HepG2 (cell line): ENCODE results near the gene MC2R. TPM values are rescaled to one million over a fixed set of nuclear protein-coding genes. Genes with fewer than 3 reads are reported as not detected.

Experiments
- ATAC-seq: fragments of 200-7000 bp; cut with Tn5 transposase; 3 replicates; pipeline ENCODE4 v1.9.1; 2020; ENCODE audit warnings: mild to moderate bottlenecking, moderate library complexity
- BruUV-seq: library from RNA; stranded (reverse); fragments of 400-500 nt; replicated peaks from 2 replicates; lab custom pipeline; 2021; lab: Mats Ljungman, UMichigan
- CTCF ChIA-PET: fragments of 300-600 bp; formaldehyde crosslinking; extraction: SDS; loops from one replicate; lab custom pipeline; 2021; ENCODE audit warnings: low total read pairs, inconsistent platforms, low intra/inter-chr PET ratio; lab: Yijun Ruan, JAX
- POLR2A ChIA-PET: fragments of 350-600 bp; sonication (Branson Sonifier 250); formaldehyde crosslinking; loops from one replicate; lab custom pipeline; 2020; ENCODE audit warnings: antibody characterized with exemption, inconsistent platforms; lab: Yijun Ruan, JAX
- DNase-seq: peaks from one replicate; pipeline ENCODE4 v3.0.0-alpha.2; 2015; ENCODE audit warnings: low spot score
- FAIRE-seq: peaks from 3 replicates; lab custom pipeline; 2011; peaks lifted over from hg19 to GRCh38; lab: Jason Lieb, UNC
- H2AFZ ChIP-seq: one replicate; pipeline ENCODE4 v1.6.1; 2011; ENCODE audit warnings: low read length, inconsistent platforms
- H3K27ac ChIP-seq: fragments of 300-600 bp; 3 replicates; pipeline ENCODE4 v1.8.0; 2011; ENCODE audit warnings: mixed run types, mild to moderate bottlenecking, mixed read lengths, low read length, inconsistent platforms; ENCODE audit not compliant: insufficient read depth; ENCODE audit errors: extremely low read length
- H3K27me3 ChIP-seq, 2 experiments: fragments of 200-600 bp in 1 of 2; 2 replicates in 1 of 2; 3 replicates in 1 of 2; pipeline versions ENCODE4 v1.6.0 to v1.8.0; 2011; ENCODE audit warnings: low read length in 2 of 2, mild to moderate bottlenecking in 2 of 2, moderate library complexity in 2 of 2, inconsistent platforms in 1 of 2; ENCODE audit not compliant: insufficient read depth in 2 of 2, control insufficient read depth in 1 of 2
- H3K36me3 ChIP-seq, 2 experiments: fragments of 200-600 bp in 1 of 2; replicated peaks in 1 of 2; 2 replicates in 1 of 2; 3 replicates in 1 of 2; pipeline versions ENCODE4 v1.5.1 to v1.8.0; 2011; ENCODE audit warnings: low read length in 2 of 2, inconsistent platforms in 1 of 2; ENCODE audit not compliant: insufficient read depth in 2 of 2, control insufficient read depth in 1 of 2
- H3K4me1 ChIP-seq: 2 replicates; pipeline ENCODE4 v1.5.1; 2012; ENCODE audit warnings: low read length, inconsistent platforms; ENCODE audit not compliant: insufficient read depth
- H3K4me2 ChIP-seq: 2 replicates; pipeline ENCODE4 v1.6.0; 2011; ENCODE audit warnings: low read depth, low read length, inconsistent platforms
- H3K4me3 ChIP-seq, 3 experiments: fragments of 200-600 bp in 1 of 3; sonication (generic), shearing (Covaris generic) in 1 of 3; replicated peaks in 1 of 3; 2 replicates each; pipeline ENCODE4 v1.5.1; 2011 to 2016; ENCODE audit warnings: low read length in 3 of 3, inconsistent platforms in 2 of 3, low read depth in 2 of 3, mild to moderate bottlenecking in 2 of 3, control low read depth in 1 of 3, mixed read lengths in 1 of 3; ENCODE audit not compliant: insufficient read depth in 1 of 3
- H3K79me2 ChIP-seq: one replicate; pipeline ENCODE4 v1.6.1; 2011; ENCODE audit warnings: low read length, inconsistent platforms; ENCODE audit not compliant: insufficient read depth
- H3K9ac ChIP-seq: 2 replicates; pipeline ENCODE4 v1.6.0; 2011; ENCODE audit warnings: mild to moderate bottlenecking, low read depth, low read length, inconsistent platforms; ENCODE audit not compliant: insufficient read depth
- H3K9me3 ChIP-seq: 2 replicates; pipeline ENCODE4 v1.5.1; 2012; ENCODE audit warnings: mild to moderate bottlenecking, low read length
- H4K20me1 ChIP-seq: 2 replicates; pipeline ENCODE4 v1.6.0; 2011; ENCODE audit warnings: inconsistent platforms, mild to moderate bottlenecking, low read length, moderate library complexity; ENCODE audit not compliant: insufficient read depth
- ADNP ChIP-seq: sonication (generic); formaldehyde crosslinking; IDR thresholded peaks from 2 replicates; pipeline ENCODE4 v1.4.0; 2020; ENCODE audit warnings: missing genetic modification reagents
- ATM ChIP-seq: fragments of 450-650 bp; IDR thresholded peaks from 2 replicates; pipeline ENCODE4 v1.7.1; 2017; ENCODE audit warnings: mild to moderate bottlenecking, borderline replicate concordance
- ERF ChIP-seq: IDR thresholded peaks from 2 replicates; pipeline ENCODE4 v1.6.1; 2018; ENCODE audit warnings: missing biosample characterization, missing genetic modification reagents
- FOXA1 ChIP-seq, 2 experiments: fragments of 450-650 bp in 1 of 2; sonication (generic) in 1 of 2; formaldehyde crosslinking in 1 of 2; IDR thresholded peaks; 2 replicates each; pipeline versions ENCODE4 v1.4.0 to v1.6.1; 2016 to 2020; ENCODE audit warnings: missing genetic modification reagents in 1 of 2
- FOXA3 ChIP-seq: IDR thresholded peaks from 2 replicates; pipeline ENCODE4 v1.6.1; 2016; ENCODE audit warnings: missing genetic modification reagents, missing compliant biosample characterization
- RXRA ChIP-seq: sonication (generic); formaldehyde crosslinking; IDR thresholded peaks from 2 replicates; pipeline ENCODE4 v1.5.1; 2020; ENCODE audit warnings: missing genetic modification reagents
- ZNF30 ChIP-seq: sonication (generic); formaldehyde crosslinking; IDR thresholded peaks from 2 replicates; pipeline ENCODE4 v1.5.0; 2020; ENCODE audit warnings: mild to moderate bottlenecking, missing genetic modification reagents
- ZNF562 ChIP-seq: sonication (generic); formaldehyde crosslinking; IDR thresholded peaks from 2 replicates; pipeline ENCODE4 v1.8.0; 2022; ENCODE audit warnings: missing genetic modification reagents, borderline replicate concordance
- ZNF572 ChIP-seq: sonication (generic); formaldehyde crosslinking; IDR thresholded peaks from 2 replicates; pipeline ENCODE4 v1.5.1; 2020; ENCODE audit warnings: mild to moderate bottlenecking, missing genetic modification reagents
- ZNF713 ChIP-seq: sonication (generic); formaldehyde crosslinking; IDR thresholded peaks from 2 replicates; pipeline ENCODE4 v1.4.0; 2020; ENCODE audit warnings: mild to moderate bottlenecking, missing genetic modification reagents
- WGBS: methylation state at CpG from one replicate; pipeline ENCODE4 v1.1.6; 2017; ENCODE audit warnings: low lambda C conversion rate; 5-methylcytosine and 5-hydroxymethylcytosine counted together
- in situ Hi-C: cut with HindIII; loops from 2 replicates; pipeline ENCODE4 v1.10.0; 2017; ENCODE audit warnings: low pct_unique_long_range_greater_than_20kb; ENCODE audit not compliant: extremely low pct_ligation_motif_present
- intact Hi-C: fragments of 100-400 bp; cut with micrococcal nuclease; formaldehyde crosslinking; loops from one replicate; pipeline ENCODE4 v1.10.0; 2022; ENCODE audit not compliant: unreplicated experiment
- polyA plus RNA-seq, 8 experiments: library from polyadenylated mRNA; depleted of rRNA in 3 of 8; stranded (reverse) in 7 of 8; unstranded in 1 of 8; fragments of >200 nt; fragmentation: Illumina TruSeq in 4 of 8; extraction: Trizol in 4 of 8; gene quantifications; 2 replicates each; pipeline versions ENCODE4 v1.2.1 to v1.2.3, GENCODE V29; 2011 to 2016; ENCODE audit warnings: low read depth in 4 of 8, missing spikeins in 1 of 8, mixed read lengths in 1 of 8; ENCODE audit not compliant: insufficient read depth in 1 of 8
- total RNA-seq, 5 experiments: library from RNA; depleted of rRNA; stranded (reverse); fragments of >200 nt; fragmentation: Illumina TruSeq; extraction: Trizol; gene quantifications; 2 replicates each; pipeline ENCODE4 v1.2.3, GENCODE V29; 2016; ENCODE audit warnings: low read depth in 1 of 5
- TF ChIP-seq, protein P1 (sequence below): sonication (generic); formaldehyde crosslinking; conservative IDR thresholded peaks from 2 replicates; pipeline ENCODE4 v1.8.0; 2022; ENCODE audit warnings: low read depth, missing genetic modification reagents

Gene MC2R
- total and polyA plus RNA-seq, 2 of the 13 experiments (the other 11 are each of a cell fraction or from before 2014, with no cell fraction given), result not detected

DNA sequence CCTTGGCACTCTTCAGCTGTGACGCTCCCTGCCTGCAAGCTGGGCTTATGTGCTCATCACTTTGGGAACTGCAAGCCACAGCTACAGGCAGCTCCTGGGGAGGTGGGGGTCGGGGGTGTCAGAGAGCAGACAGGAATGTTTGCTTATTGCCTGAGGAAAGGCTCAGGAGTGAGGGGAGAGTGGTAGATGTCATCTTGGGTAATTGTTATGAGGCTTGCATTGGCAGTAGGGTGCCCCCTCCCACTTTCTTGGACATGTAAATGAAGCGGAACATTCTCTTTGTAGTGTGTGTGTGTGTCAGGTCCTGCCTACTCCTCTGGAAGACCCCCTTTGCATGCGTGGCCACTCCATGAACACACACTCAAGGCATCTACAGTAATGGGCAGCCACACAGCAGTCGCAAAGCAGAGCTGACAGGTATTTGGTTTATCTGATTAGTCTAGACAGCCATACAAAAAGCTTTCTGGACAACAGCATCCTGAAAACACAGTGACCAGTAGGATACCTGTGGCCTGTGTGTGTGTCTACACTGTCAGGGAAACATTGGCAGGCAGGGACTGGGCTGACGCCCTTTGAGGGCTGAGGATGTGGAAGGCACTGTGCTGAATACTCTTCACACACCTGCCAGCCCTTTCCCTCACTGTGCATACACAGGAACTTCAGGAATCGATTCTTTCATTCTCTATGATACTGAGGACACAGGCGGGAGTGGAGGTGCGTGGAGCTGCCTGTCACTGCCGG is 17.1 kb upstream of the MC2R start (continued):
- TF ChIP-seq FOXA3 (CRISPR knock-in tag) (no peak), ERF (CRISPR knock-in tag) (no peak), ZNF572 (CRISPR knock-in tag) (no peak)

DNA sequence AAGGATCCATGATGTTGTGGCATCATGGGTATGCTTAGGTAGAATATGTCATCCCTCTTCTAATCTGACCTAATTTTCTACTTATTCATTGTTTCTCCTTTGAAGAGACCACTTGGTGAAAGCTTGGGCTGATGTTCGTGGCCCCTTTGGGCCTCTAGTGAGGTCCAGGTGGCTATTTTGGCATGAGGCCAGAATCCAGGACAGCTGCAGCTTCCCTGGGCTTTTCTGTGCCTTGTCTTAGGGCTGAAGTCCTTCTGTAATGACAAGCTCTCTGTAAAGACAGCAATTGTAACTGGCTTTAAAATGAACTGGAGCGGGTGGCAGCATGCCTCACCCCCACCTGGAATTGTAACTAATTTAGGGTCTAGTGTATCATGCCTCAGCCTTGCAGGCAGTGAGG is 15.6 kb upstream of the MC2R start:
- no peak for FAIRE-seq
- DNase-seq, result no peak
- BruUV-seq, result no TSS peak
- Histone ChIP-seq H3K9me3 (no peaks in the 10 kb centered on the region), H3K79me2 (no peaks in the 10 kb centered on the region), H3K4me1 (peaks cover 15% of the 10 kb centered on the region), H4K20me1 (no peaks in the 10 kb centered on the region), H3K27ac (no peak overlapping the region), H3K4me3 (no peak overlapping the region), H2AFZ (no peak overlapping the region), H3K9ac (no peak overlapping the region), H3K27me3 (no peaks in the 10 kb centered on the region), H3K4me2 (no peak overlapping the region), H3K36me3 (no peaks in the 10 kb centered on the region)
- intact Hi-C loops, result no loop called here
- TF ChIP-seq, protein P1, sequence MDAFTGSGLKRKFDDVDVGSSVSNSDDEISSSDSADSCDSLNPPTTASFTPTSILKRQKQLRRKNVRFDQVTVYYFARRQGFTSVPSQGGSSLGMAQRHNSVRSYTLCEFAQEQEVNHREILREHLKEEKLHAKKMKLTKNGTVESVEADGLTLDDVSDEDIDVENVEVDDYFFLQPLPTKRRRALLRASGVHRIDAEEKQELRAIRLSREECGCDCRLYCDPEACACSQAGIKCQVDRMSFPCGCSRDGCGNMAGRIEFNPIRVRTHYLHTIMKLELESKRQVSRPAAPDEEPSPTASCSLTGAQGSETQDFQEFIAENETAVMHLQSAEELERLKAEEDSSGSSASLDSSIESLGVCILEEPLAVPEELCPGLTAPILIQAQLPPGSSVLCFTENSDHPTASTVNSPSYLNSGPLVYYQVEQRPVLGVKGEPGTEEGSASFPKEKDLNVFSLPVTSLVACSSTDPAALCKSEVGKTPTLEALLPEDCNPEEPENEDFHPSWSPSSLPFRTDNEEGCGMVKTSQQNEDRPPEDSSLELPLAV, result no peak
- TF ChIP-seq ATM, result no peak
- TF ChIP-seq ZNF713, result no peak
- TF ChIP-seq RXRA (CRISPR knock-in tag), result no peak
- no peak for TF ChIP-seq ZNF562
- no peak for TF ChIP-seq FOXA1 (IDR thresholded peaks at IDR 0.05)
- no peak for TF ChIP-seq FOXA1 (CRISPR knock-in tag; IDR thresholded peaks at IDR 0.05)
- no peak for TF ChIP-seq ADNP (CRISPR knock-in tag)
- no peak for TF ChIP-seq ZNF30 (CRISPR knock-in tag)
- in situ Hi-C loops, result no loop called here
- no peak for ATAC-seq
- POLR2A ChIA-PET, result no interaction called here
- CTCF ChIA-PET, result no interaction called here
- 37% methylated on average over 2 of the region's 2 CpGs for WGBS
